Measurements from ENCODE around the gene TNFAIP8.

The TNFAIP8 gene

DNA sequence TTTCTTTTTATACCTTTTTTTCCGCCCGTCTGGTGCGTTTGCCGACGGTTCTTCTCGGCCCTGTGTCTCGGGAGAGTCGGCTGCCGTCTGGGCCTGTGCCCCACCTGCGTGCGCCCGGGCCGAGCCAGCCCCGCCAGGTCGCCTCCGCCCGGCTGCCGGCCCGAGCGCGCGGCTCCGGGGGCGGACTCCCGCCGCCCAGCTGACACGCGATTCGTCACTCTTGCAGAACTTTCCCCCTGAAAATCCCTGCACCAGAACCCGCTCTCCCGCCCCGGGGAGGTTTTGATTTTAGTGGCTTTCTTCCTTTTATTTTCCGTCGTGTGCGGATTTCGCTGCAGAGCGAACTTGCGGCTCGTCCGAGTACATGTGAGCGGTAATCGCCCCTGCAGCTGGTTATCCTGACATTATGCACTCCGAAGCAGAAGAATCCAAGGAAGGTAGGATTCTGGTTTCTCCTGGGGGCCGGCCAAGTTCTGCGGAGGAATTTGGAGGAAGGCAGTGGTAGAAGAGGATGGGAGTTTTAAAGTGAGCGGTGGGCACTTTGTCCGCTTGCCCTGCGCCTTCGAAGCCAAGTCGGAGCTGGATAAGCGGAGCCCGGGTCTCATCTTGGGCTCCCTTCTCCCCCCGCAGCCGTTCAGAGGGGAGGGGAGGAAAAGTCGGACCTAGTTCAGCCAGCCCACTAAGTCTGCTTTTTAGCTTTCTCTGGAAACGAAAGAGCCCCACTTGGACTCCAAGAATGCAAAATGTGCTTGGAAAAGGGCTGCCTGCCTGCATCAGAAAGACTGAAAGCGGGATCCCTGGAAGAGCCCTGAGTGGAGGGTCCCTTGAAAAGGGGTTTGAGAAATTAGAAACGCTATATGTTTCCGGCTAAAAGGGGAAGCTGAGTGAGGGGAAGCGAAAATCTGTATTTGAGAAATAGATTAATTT, at the start of gene TNFAIP8:
TNFAIP8 (plus strand) TSS at position 335 of the 927 bp plus-strand sequence; CDS start at position 407, 72 bp downstream.
- Mint-ChIP-seq H3K4me3 (peak within 1 kb of the TSS; percentile 97), H3K9me3 (no peaks in the 10 kb centered on the region)

DNA sequence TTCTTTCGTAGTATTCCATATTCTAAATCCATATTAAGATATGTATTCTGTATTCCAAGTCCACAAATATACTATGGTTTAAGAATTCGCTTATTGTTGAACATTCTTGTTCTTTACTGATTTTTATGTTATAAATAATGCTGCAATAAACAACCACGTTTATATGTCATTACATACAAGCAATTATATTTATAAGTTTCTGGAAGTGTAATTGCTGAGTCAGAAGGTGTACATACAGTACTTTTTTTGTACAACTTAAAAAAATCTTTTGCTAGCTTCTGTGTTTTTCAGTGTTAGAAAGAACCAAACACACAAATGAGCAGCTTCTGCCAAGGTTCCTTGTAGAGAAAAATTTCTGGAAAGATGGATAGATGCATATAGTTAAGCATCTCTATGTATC, 48.6 kb upstream of the TNFAIP8 start:
- peaks cover 32% of the 10 kb centered on the region for H3K36me3 Mint-ChIP-seq
- H3K27ac Mint-ChIP-seq: peak overlapping the region; percentile 59
- no peaks in the 10 kb centered on the region for H3K27me3 Mint-ChIP-seq

More for the DNA sequence above, at the start of gene TNFAIP8:
- Mint-ChIP-seq H3K27me3 (no peaks in the 10 kb centered on the region), H3K36me3 (peaks cover 55% of the 10 kb centered on the region), H3K4me1 (peaks cover 79% of the 10 kb centered on the region), H3K27ac (peak within 1 kb of the TSS; percentile 87)

DNA sequence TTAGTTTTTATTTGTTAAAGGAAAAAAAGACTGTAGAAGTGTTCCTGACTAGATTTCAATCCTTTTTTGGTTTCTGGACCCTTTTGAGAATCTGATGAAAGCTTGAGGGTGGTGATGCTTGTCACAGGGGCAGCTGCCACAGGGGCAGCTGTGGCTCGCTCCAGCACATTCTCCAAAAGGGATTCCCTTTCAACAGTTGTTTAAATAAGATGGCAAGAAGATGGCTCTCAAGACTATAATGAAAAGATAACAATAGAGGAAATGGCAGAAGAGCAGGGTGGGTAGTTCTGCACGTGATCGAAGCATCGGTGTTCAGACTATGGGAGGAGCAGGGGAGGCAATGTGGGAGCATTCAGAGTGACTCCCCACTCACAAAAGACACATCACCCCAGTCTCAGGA, 46.5 kb upstream of the TNFAIP8 start:
- H3K27ac Mint-ChIP-seq: peak overlapping the region; percentile 98
- H3K9me3 Mint-ChIP-seq: no peaks in the 10 kb centered on the region
- no peaks in the 10 kb centered on the region for H3K27me3 Mint-ChIP-seq
- peaks cover 95% of the 10 kb centered on the region for H3K4me1 Mint-ChIP-seq
- peak overlapping the region; percentile 82 for H3K4me3 Mint-ChIP-seq
- H3K36me3 Mint-ChIP-seq: peaks cover 29% of the 10 kb centered on the region

More for the DNA sequence above, 48.6 kb upstream of the TNFAIP8 start:
- H3K4me3 Mint-ChIP-seq: no peak overlapping the region
- H3K4me1 Mint-ChIP-seq: peaks cover 95% of the 10 kb centered on the region
- H3K9me3 Mint-ChIP-seq: no peaks in the 10 kb centered on the region

- Mint-ChIP-seq H3K27ac (peak overlapping the region; percentile 89), H3K4me3 (no peak overlapping the region), H3K4me1 (peaks cover 97% of the 10 kb centered on the region), H3K27me3 (no peaks in the 10 kb centered on the region), H3K9me3 (no peaks in the 10 kb centered on the region), H3K36me3 (peaks cover 28% of the 10 kb centered on the region)
Measured at GRCh38 chr5:119311688-119312087, 44.1 kb upstream of the TNFAIP8 start.

DNA sequence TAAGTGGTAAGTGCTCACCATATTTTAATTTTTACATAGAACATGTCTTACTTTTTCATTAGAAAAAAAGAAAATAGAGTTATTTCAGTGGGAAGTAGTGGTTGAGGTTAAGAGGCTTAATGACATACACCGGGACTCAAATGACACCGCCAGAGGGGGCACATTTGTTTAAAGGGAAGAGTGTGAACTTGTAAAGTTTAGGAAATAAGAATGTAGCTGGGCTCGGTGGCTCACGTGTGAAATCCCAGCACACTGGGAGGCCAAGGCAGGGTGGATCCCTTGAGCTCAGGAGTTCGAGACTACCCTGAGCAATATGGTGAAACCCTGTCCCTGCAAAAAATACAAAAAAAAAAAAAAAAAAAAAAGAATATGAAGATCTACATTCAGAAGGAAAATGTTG, 43.4 kb upstream of the TNFAIP8 start:
- Mint-ChIP-seq H3K27ac (peak overlapping the region; percentile 89), H3K9me3 (no peaks in the 10 kb centered on the region), H3K4me1 (peaks cover 95% of the 10 kb centered on the region), H3K27me3 (no peaks in the 10 kb centered on the region), H3K4me3 (peak overlapping the region; percentile 42), H3K36me3 (peaks cover 28% of the 10 kb centered on the region)

DNA sequence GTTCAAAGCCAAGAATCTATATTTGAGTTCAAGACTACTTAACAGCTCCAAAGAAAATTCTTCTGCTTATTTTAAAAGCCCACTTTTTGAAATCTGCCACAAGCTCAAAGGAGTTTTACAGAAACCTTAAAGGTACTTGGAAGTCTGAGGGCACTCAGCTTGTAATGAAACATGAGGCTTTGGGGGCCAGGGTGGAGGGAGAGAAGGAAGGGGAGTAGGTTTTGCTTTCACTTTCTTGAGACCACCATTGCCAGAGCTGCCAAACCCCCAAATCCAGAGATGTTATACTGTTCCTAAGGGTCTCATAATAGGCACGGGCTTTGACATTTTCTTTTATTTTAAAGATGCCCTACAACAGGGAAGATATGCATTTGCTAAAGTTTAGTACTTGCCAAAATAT, 42.6 kb upstream of the TNFAIP8 start:
- no peaks in the 10 kb centered on the region for H3K9me3 Mint-ChIP-seq
- H3K4me3 Mint-ChIP-seq: peak overlapping the region; percentile 27
- peaks cover 94% of the 10 kb centered on the region for H3K4me1 Mint-ChIP-seq
- H3K27ac Mint-ChIP-seq: peak overlapping the region; percentile 89
- H3K27me3 Mint-ChIP-seq: no peaks in the 10 kb centered on the region
- H3K36me3 Mint-ChIP-seq: peaks cover 27% of the 10 kb centered on the region

- Mint-ChIP-seq H3K27ac (peak overlapping the region; percentile 89), H3K27me3 (no peaks in the 10 kb centered on the region), H3K9me3 (no peaks in the 10 kb centered on the region), H3K4me1 (peaks cover 94% of the 10 kb centered on the region), H3K4me3 (peak overlapping the region; percentile 55), H3K36me3 (peaks cover 23% of the 10 kb centered on the region)
Measured at GRCh38 chr5:119313658-119314605, 41.9 kb upstream of the TNFAIP8 start.

GRCh38 chr5:119315516-119315949, 40.3 kb upstream of the TNFAIP8 start:
- peak overlapping the region; percentile 94 for H3K27ac Mint-ChIP-seq
- no peaks in the 10 kb centered on the region for H3K9me3 Mint-ChIP-seq
- peaks cover 94% of the 10 kb centered on the region for H3K4me1 Mint-ChIP-seq
- peaks cover 20% of the 10 kb centered on the region for H3K36me3 Mint-ChIP-seq
- H3K27me3 Mint-ChIP-seq: no peaks in the 10 kb centered on the region
- peak overlapping the region; percentile 39 for H3K4me3 Mint-ChIP-seq

GRCh38 chr5:119316086-119316485, 39.7 kb upstream of the TNFAIP8 start:
- no peaks in the 10 kb centered on the region for H3K27me3 Mint-ChIP-seq
- H3K4me3 Mint-ChIP-seq: peak overlapping the region; percentile 61
- H3K9me3 Mint-ChIP-seq: no peaks in the 10 kb centered on the region
- H3K36me3 Mint-ChIP-seq: peaks cover 16% of the 10 kb centered on the region
- peaks cover 94% of the 10 kb centered on the region for H3K4me1 Mint-ChIP-seq
- H3K27ac Mint-ChIP-seq: peak overlapping the region; percentile 94

GRCh38 chr5:119316906-119317305, 38.9 kb upstream of the TNFAIP8 start:
- Mint-ChIP-seq H3K27ac (peak overlapping the region; percentile 94), H3K9me3 (no peaks in the 10 kb centered on the region), H3K36me3 (peaks cover 16% of the 10 kb centered on the region), H3K27me3 (no peaks in the 10 kb centered on the region), H3K4me1 (peaks cover 97% of the 10 kb centered on the region), H3K4me3 (no peak overlapping the region)

DNA sequence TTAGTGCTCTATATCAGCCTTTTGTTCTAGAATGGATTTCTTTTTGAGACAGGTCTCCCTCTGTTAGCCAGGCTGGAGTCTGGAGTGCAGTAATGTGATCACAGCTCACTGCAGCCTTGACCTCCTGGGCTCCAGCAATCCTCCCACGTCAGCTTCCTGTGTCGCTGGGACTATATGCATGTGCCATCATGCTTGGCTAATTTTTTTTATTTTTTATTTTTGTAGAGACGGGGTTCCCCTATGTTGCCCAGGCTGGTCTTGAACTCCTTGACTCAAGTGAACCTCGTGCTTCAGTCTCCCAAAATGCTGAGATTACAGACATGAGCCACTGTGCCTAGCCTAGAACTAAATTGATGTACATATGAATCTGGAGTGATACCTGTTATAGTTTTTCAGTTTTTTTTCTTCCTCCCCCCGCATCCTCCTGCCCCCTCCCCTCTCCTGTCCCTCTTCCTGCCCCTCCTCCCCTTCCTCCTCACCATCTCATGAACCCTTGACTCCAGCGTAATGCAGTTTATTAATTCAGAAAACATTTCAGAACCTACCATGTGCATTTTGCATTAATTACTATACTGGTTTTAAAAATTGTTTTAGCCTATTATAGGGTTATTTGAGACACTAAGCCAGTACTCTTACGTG, 37.4 kb upstream of the TNFAIP8 start:
- Mint-ChIP-seq H3K9me3 (no peaks in the 10 kb centered on the region), H3K4me3 (peak overlapping the region; percentile 63), H3K27ac (peak overlapping the region; percentile 100), H3K27me3 (no peaks in the 10 kb centered on the region), H3K4me1 (peaks cover 97% of the 10 kb centered on the region), H3K36me3 (peaks cover 15% of the 10 kb centered on the region)

DNA sequence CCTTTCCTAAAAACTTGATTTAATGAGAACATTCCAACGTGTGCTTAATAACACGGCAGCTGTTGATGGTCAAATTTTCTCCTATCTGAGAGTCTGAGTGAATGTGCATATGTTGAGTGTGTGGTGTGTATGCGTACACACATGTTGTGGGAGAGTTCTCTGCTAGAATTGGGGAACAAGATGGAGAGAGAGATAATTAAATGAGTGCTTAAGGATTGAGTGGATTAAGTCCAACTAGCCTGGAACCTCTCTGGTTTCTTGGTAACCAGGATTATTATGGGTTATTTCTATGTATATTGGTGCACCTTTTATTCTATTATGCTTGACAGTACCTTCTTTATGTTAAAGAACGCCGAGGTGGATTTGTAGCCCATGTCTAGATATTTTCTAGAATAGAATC, 36.4 kb upstream of the TNFAIP8 start:
- H3K27me3 Mint-ChIP-seq: no peaks in the 10 kb centered on the region
- H3K9me3 Mint-ChIP-seq: no peaks in the 10 kb centered on the region
- H3K4me3 Mint-ChIP-seq: peak overlapping the region; percentile 47
- peaks cover 96% of the 10 kb centered on the region for H3K4me1 Mint-ChIP-seq
- peaks cover 15% of the 10 kb centered on the region for H3K36me3 Mint-ChIP-seq
- peak overlapping the region; percentile 100 for H3K27ac Mint-ChIP-seq

- Mint-ChIP-seq H3K9me3 (no peaks in the 10 kb centered on the region), H3K27ac (peak overlapping the region; percentile 100), H3K4me3 (peak overlapping the region; percentile 47), H3K4me1 (peaks cover 94% of the 10 kb centered on the region), H3K36me3 (peaks cover 15% of the 10 kb centered on the region), H3K27me3 (no peaks in the 10 kb centered on the region)
Measured at GRCh38 chr5:119319890-119320289, 35.9 kb upstream of the TNFAIP8 start.

DNA sequence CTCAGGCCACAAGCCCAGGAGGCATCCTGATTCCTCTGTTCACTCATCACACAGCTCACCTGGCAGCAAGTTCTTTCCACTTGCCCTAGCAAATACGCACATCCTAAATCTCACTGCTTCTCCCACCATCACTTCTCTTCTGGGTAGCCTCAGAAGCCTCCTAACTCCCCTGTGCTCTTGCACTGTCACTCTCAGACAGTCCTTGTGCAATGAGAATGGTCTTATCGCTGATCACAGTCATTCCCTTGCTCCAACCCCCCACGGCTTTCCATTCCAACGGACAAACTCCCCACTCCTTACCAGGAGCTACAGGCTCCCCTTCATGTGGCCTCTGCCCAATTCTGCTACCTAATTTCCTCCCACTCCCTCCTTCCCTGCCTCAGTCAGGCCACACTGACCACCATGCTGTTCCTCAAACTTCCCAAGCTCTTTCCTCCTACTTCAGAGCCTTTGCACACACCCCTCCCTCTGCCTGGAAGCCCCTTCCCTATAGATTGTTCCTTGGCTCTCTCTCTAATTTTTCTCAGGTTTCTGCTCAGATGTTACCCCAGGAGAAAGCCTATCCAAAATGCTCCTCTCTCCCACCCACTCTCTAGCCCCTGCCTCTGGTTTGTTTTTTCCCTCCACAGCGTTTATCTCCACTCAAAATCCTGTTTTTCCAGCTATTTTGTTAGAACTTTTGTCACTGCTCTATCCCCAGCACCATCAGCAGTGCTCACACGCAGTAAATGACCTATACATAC, 34.1 kb upstream of the TNFAIP8 start:
- Mint-ChIP-seq H3K27me3 (no peaks in the 10 kb centered on the region), H3K36me3 (peaks cover 13% of the 10 kb centered on the region), H3K4me1 (peaks cover 88% of the 10 kb centered on the region), H3K4me3 (peak overlapping the region; percentile 27), H3K9me3 (no peaks in the 10 kb centered on the region), H3K27ac (peak overlapping the region; percentile 100)

Data from activated naive CD4-positive, alpha-beta T cell treated with anti-CD3 and anti-CD28 coated beads, Interleukin-2, amount 50 U/mL, for 24 hours (primary cell).